Uterus (tissue), 2 donors: ENCODE measurements around the gene KSR2.

Experiments used
- POLR2A ChIP-seq, 2 donors: fragments of 450-650 bp; IDR thresholded peaks; one replicate each; pipeline ENCODE4 v1.6.1; 2016; ENCODE audit warnings: antibody characterized with exemption in 2 of 2, mild to moderate bottlenecking in 1 of 2, moderate library complexity in 1 of 2
- TF ChIP-seq, protein P1 (sequence below), 4 experiments: fragments of 200-600 bp in 2 of 4; fragments of 450-650 bp in 2 of 4; sonication (generic) in 2 of 4; IDR thresholded peaks; one replicate each; pipeline ENCODE4 v1.5.1; 2016 to 2019; ENCODE audit warnings: antibody characterized with exemption in 4 of 4, mild to moderate bottlenecking in 2 of 4, moderate library complexity in 1 of 4

DNA sequence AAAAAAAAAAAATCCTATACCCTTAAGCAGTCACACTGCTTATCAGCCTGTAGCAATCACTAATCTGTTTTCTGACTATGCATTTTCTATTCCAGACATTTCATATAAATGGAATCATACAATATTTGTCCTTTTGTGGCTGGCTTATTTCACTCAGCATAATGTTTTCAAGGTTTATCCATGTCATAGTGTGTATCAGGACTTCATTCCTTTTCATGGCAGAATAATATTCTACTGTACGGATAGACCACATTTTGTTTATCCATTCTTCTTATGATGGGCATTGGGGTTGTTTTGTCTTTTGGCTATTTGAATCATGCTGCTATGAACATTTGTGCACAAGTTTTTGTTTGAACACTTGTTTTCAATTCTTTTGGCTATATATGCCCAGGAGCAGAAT is 8.6 kb upstream of the KSR2 start:
- no peak for TF ChIP-seq POLR2A (IDR thresholded peaks at IDR 0.05)
- TF ChIP-seq, protein P1, sequence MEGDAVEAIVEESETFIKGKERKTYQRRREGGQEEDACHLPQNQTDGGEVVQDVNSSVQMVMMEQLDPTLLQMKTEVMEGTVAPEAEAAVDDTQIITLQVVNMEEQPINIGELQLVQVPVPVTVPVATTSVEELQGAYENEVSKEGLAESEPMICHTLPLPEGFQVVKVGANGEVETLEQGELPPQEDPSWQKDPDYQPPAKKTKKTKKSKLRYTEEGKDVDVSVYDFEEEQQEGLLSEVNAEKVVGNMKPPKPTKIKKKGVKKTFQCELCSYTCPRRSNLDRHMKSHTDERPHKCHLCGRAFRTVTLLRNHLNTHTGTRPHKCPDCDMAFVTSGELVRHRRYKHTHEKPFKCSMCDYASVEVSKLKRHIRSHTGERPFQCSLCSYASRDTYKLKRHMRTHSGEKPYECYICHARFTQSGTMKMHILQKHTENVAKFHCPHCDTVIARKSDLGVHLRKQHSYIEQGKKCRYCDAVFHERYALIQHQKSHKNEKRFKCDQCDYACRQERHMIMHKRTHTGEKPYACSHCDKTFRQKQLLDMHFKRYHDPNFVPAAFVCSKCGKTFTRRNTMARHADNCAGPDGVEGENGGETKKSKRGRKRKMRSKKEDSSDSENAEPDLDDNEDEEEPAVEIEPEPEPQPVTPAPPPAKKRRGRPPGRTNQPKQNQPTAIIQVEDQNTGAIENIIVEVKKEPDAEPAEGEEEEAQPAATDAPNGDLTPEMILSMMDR (IDR thresholded peaks at IDR 0.05), result no peak
